NCI-H1092 treated with DMSO at 0.1 percent for 48 hours (cell line): Measurements from ENCODE around the gene VTA1.
"Not testable (repeated sequence)": the region's sequence is repeated elsewhere in the genome, so short reads cannot be mapped to it uniquely, and the experiment has no call there.

Experiments used
- DNase-seq: peaks from one replicate; lab custom pipeline; 2025; lab: John Stamatoyannopoulos, UW

The VTA1 gene

DNA sequence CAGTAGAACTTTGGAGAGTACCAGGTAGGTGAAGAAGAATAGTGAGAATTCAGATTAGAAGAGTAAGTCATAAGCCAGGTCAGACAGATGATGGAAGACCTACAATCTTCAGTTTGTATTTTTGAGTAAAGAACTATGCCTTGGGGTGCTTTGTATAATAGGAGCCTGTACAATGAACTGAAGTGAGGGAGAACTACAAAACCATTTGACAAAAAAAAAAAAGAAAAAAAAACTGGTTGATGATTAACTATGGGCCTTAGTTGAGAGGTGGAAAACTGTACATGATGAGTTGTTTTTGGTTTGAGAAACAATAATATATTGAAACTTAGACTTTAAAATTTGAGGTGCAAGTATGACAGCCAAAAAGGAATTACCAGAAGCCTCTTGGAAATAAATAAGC is 25.7 kb downstream of the VTA1 start:
- DNase-seq: no peak

GRCh38 chr6:142173980-142174379 is 26.9 kb downstream of the VTA1 start:
- DNase-seq: no peak

GRCh38 chr6:142174703-142175102 is 27.6 kb downstream of the VTA1 start:
- no peak for DNase-seq

DNA sequence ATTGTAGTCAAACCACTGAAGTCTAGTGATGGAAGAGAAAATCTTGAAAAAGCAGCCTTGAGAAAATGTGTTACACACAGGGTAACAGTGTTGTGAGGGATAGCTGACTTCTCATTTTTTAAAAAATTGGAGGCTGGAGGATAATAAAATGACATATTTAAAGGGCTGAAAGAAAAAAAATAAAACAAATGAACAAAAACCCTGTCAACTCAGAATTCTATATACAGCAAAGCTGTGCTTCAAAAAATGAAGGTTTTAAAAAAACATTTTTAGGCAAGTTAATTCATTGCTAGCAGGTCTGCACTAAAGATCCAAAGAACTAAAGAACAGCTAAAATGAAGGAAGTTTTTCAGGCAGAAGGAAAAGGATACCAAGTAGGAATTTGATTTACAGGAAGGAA is 31.1 kb downstream of the VTA1 start:
- DNase-seq: no peak

DNA sequence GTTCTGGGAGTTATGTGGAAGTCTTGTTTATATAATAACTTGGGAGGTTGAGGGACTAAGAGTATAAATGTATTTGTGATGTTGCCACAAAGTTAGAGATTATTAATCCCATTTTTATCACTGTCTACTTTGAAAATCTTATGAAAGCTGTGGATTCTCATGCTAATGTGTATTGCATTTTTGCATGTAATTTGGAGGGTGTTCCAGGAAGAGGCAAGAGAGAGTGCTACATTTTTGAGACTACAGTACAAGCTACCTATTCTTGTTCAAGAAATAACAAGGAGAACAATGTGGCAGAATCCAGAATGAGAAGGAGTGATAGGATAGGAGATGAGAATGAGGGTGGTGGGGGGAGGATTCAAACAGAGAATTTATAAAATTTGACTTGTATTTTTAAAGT is 34.9 kb downstream of the VTA1 start:
- DNase-seq: no peak

DNA sequence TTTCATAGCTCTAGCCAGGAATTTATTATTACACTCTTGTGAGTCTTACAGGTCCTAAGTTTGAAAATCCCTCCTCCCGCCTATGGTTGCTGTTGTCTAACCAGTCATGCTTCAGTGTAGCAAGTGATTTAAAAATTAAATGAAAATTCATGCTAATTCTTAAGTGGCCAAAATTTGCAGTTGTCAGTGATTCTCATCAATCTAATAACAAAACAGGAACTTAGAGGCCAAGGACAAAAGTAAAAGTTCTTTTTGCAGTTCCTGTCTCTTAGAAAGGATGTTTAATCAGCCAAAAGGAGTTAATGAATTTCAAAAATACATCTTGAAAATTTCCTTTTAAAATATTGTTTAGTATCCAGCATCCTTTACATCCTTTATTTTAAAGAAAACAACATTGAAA is 36.3 kb downstream of the VTA1 start:
- no peak for DNase-seq

DNA sequence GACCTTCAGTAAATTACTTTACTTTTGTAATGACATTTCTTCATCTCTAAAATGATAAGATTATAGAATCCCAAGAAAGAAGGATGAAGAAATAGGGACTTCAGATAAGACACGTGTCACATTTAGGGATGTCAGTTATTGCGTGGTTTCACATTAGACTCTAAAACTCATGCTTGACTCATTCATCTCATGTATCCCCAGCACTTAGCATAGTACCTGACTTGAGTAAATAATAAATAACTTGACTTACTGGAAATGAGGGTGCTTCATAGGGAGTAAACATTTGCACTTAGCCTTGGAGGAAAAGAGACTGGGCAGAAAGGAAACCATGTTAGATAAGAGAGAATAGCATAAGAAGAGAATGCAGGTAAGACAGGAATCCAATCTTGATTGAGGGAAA is 37.2 kb downstream of the VTA1 start:
- DNase-seq: no peak

DNA sequence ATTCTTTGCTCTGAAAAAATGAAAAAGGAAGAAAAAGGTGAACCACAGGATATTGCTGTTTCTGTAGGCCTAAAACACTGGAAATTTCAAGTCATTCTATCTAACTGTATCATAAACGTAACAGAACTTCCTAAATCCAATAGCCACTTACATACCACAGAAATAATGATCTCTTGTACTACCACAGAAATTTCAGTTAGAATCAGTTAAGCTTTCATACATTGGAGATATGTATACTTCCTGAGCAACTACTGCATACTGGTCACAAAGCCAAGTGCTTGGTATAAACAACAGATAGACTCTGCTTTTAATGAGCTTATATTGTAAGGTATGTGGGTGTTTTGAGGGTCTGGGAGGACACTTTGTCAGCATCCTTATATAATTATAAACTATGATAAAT is 38.6 kb downstream of the VTA1 start:
- DNase-seq: no peak

GRCh38 chr6:142187209-142187608 is 40.1 kb downstream of the VTA1 start:
- peak; percentile 1 for DNase-seq

GRCh38 chr6:142188341-142188740 is 41.3 kb downstream of the VTA1 start:
- DNase-seq: not testable (repeated sequence)

DNA sequence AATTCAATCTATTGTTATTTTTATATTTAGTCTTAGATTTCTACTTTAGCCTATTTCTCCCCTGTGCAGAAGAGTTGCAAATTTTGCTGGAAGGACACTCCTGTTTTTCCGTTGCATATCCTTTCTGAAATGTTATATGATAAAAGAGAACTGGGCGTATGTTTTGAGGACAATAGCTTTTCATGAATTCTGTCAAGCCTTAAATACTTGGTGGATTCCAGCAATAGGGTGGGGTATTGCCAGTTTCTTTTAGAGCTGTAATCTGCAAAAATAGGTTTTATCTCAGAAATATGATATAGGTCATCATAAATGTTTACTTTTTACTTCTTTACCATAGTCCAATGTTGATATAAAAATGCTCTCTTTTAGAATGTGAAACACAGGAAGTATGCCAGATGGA is 42.0 kb downstream of the VTA1 start:
- no peak for DNase-seq

- DNase-seq: no peak
These were observed 45.3 kb downstream of the VTA1 start for GRCh38 chr6:142192343-142192742.

- no peak for DNase-seq
These were observed 46.6 kb downstream of the VTA1 start for GRCh38 chr6:142193621-142194020.

DNA sequence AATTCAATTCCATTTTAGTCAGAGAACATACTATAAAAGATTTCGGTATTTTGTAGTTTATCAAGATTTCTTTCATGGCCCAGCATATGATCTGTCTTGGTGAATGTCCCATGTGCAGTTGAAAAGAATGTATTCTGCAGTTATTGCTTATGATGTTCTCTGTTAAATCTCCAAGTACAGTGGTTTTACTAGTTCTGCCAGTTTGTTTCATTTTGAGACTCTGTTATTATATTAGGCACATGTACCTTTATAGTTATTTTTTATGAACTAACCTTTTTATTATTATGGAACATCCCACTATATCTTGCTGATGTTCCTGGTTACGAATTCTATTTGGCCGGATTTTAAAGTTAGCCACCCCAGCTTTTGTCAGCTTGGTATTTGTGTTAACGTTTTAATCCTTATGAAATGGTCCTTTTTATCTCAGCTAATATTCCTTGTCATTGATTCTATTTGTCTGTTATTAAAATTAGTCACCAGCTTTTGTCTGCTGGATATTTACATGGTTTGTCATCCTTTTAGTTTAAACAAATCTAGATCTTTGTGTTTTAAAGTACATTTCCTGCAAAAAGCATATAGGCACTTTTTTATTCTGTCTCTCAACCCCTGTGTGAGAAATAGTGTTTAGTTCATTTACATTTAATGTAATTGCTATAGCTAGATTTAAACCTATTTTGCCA is 48.9 kb downstream of the VTA1 start:
- no peak for DNase-seq

DNA sequence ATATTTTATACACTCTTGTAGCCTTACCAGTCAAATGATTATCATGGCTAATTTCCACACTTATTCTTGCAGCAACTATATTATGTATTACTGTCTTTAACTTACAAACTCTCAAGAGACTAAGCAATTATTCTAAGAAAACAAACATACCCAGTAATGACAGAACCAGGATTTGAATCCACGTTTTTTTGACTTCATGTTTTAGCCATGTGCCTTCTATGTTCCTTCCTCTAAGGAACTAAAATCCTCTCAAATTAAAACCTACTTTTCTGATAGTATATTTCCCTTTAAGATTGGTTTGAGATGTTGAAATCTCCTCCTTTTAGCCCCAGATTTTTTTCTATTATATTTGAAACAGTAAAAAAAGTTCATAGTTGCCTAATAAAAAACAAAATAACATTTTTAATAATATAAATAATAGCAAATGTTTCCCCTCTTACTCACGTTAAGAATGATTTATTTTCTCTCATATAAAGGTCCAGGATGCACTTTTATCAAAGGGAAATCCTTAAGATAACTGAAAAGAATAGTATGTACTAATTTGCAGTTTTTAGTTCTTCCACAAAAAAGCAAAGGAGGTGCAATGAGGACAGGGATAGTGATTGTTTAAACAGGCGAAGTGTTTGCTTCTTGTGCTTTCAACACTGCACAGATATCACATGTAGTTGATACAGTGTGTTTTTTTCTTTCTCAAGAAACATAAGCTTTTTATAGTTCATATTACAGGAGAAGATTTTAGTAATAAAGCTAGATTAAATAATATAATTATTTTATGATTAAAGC is 54.0 kb downstream of the VTA1 start:
- no peak for DNase-seq

DNA sequence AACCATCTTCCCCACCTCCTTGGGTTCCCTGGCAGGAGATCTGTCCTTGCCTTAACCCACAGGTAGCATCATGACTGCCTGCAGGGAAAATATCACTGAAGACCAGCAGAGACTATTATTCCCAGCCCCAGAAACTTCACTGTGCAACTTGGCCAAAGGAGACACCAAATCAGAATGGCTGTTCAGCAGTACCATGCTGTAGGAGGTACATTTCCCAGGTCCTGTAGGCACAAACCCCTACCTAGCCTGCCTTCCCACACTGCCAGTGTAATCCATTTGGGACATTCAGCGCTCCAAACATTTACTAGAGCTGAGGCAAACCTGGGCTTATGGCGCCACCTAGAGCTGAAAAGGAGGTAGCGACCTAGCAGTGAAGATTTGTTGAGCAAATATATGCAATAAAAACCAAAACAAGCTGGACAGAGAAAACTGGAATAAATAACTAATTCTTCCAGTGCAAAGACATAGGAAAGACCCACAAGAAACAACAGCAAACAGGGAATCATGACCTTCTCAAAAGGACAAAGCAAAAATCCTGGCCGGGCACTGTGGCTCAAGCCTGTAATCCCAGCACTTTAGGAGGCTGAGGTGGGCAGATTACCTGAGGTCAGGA is 60.3 kb downstream of the VTA1 start:
- no peak for DNase-seq

DNA sequence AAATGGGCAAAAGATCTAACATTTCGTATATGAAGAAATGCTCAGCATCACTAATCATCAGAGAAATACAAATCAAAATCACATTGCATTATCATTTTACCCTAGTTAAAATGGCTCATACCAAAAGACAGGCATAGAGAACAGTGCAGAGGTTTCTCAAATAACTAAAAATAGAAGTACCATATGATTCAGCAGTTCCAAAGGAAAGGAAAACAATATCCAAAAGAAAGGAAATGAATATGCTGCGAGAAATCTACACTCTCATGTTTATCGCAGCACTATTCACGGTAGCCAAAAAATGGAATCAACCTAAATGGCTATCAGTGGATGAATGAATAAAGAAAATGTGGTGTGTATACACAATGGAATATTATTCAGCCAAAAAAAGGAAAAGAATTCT is 63.5 kb downstream of the VTA1 start:
- no peak for DNase-seq

DNA sequence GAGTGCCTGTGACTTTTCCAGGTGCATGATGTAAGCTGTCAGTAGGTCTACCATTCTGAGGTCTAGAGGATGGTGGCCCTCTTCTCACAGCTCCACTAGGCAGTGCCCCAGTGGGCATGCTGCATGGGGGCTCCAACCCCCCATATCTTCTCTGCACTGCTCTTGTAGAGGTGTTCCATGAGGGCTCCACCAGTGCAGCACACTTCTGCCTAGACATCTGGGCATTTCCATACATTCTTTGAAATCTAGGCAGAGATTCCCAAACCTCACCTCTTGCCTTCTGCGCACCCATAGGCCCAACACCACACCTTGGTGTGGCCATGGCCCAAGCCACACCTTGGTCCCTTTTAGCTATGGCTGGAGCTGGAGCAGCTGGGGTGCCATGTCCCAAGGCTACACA is 66.3 kb downstream of the VTA1 start:
- DNase-seq: no peak

GRCh38 chr6:142218446-142218845 is 71.4 kb downstream of the VTA1 start:
- DNase-seq: no peak

DNA sequence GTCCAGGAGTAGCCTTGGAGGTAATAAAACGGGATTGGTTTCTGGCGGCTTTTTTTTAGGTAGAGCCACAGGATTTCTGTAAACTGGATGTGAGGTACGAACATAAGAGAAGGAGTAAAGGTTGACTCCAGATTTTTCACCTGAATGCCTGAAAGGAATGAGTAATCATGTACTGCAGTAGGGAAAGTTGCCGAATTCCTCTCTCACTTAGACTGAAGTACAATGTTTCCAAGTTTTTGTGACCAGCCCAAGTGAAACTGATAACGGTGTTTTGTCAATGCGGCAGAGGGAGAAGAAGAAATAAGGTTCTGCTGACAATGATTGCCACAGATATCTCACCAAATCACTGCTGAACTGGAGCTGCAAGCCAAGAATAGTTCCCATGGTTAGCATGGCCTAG is 75.0 kb downstream of the VTA1 start:
- DNase-seq: no peak

DNA sequence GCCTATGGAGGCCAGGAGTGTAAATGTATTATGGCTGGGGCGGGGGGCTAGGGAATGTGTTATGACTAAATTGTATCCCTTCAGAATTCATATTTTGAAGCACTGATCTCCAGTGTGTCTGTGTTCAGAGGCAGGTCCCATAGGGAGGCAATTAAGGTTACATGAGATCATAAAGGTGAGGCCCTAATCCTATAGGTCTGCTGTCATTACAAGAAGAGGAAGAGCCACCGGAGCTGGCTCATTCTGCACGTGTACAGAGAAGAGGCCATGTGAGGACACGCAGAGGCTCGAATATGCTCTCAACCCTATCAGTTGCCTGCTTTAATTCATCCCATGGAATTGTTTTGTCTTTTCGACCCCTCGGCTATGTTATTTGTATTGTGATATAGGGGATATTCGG is 76.9 kb downstream of the VTA1 start:
- DNase-seq: no peak

DNA sequence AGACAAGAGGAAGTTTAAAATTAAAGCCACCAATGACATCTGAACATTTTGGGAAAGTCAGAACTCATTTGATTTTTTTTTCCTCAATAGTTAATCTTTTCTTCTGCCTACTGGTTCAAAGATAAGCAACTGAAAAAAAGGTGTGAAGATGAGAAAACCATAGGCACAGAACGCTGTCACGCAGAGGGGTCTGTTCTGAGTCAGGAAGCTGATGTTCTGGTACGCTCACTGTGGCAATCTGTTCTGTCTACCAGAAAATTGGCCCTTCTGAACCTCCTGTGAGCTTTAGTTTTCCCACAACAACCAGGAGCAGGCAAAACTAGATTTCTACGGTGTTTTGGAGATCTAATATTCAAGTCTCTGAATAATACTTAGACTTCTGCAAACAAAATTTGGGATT is 78.1 kb downstream of the VTA1 start:
- no peak for DNase-seq

DNA sequence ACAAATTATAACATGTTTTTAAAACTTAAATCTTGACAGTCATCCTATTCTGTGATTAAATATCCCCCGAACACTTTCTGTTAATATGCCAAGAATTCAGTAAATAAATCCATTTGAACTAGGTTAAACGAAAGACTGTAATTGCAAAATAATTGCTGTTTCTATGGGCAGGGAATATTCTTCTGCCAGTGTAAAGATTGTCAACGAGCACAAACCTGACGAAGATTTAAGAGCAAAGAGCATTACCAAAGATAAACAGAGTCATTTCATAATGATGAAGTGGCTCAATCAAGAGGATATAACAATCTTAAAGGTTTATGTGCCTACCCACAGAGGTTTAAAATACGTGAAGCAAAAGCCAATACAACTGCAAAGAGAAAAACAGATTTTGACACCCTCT is 78.5 kb downstream of the VTA1 start:
- DNase-seq: no peak
